Inflammatory macrophage (primary cell): ENCODE results near the gene TTLL5.
"Not testable (repeated sequence)": the region's sequence is repeated elsewhere in the genome, so short reads cannot be mapped to it uniquely, and the experiment has no call there.

ENCODE experiments used
- DNase-seq, 2 donors: peaks; one replicate each; pipeline ENCODE4 v3.0.0-alpha.2; 2020 to 2022

The TTLL5 gene

GRCh38 chr14:75835156-75835725, 174.2 kb downstream of the TTLL5 start:
- no peak for DNase-seq

- no peak for DNase-seq
These were observed 174.7 kb downstream of the TTLL5 start for GRCh38 chr14:75835737-75836136.

GRCh38 chr14:75837151-75837787, 176.2 kb downstream of the TTLL5 start:
- DNase-seq, result peak in 1 of 2 donors; percentile 10

DNA sequence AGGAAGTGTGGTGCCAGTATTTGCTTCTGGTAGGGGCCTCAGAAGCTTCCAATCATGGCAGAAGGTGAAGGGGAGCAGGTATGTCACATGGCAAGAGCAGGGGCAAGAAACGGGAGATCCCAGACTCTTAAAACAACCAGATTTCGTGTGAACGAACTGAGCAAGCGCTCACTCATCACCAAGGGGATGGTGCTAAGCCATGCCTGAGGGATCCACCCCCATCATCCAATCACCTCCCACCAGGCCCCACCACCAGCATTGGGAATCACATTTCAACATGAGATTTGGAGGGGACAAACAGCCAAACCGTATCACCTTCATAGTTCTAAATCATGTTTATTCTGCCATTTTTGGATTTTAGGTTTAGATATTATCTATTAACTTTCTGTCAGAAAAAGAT, 179.9 kb downstream of the TTLL5 start:
- no peak for DNase-seq

DNA sequence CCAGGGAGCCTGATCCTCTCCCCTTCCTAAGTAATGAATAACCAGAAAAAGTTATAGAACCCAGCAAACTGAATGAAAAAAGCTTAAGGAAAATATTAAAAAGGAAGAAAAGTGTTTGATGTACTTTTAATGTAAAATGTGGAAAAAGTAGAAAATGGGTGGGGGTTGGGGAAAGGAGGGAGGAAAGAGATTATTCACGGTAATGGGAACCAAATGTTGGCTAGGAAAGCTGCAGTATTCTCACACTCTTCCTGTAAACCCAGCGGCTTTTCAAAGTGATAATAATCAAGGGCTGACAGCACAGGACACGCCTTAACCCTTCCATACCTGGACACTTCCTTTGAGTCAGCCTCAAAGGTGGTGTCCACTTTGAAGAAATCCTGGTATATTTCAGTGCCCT, 181.5 kb downstream of the TTLL5 start:
- no peak for DNase-seq

GRCh38 chr14:75844486-75844885, 183.4 kb downstream of the TTLL5 start:
- DNase-seq, result no peak

DNA sequence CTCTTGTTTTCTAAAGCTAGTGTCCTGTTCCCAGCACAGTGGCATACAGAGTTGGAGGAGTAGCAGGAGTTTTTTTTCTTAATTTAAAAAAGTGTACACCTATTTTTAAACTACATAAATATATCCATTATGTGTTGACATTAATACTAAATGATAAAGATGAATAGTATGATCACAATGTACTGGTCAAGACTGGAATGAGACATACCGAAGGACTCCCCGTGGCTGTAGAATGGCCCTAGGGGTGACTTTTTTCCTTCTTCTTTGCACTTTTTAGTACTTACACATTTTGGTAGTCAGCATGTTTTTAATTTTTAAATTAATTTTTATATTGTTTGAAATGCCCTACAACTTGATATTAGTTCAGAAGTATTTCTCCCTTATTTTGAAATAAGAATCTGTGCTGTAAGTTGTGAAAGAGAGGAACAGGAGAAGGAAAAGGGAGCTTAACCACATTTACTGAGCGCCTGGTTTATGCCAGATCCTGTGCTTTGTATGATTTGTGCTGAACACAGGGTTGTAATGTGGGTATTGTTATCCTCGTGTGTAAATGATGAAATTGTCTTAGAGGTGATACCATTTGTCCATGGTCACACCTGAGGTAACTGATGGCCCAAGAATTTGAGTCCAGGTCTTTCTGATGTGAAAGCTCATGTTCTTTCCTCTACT, 184.2 kb downstream of the TTLL5 start:
- no peak for DNase-seq

DNA sequence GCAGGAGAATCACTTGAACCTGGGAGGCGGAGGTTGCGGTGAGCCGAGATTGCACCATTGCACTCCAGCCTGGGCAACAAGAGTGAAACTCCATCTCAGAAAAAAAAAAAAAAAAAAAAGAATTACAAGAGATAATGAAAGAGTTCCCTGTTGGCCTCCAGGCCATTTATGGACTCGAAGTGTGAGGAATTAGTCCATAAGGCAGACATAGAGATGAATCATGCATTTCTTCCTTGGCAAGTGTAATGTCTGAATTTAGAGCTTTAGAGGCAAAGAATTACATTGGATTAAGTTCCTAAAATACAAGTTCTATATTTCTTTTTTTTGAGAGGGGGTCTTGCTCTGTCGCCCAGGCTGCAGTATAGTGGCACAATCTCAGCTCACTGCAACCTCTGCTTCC, 185.6 kb downstream of the TTLL5 start:
- DNase-seq, result not testable (repeated sequence)

DNA sequence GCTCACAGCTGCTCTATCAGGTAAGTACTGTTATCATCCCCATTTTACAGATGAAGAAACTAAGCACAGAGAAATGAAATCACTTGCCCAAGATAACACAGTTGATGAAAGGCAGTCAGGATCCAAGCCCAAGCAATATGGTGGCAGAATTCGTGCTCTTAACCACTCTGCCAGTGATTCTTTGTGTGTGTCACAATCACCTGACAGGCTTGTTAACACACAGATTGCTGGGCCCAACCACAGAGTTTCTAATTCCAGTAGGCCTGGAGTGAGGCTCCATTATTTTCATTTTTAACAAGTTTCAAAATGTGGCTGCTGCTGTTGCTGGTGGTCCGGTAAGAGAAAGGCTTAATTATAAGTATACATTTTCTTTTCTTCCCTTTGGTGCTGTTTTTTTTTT, 186.5 kb downstream of the TTLL5 start:
- peak in 1 of 2 donors; percentile 23 for DNase-seq

- no peak for DNase-seq
These were observed 187.3 kb downstream of the TTLL5 start for GRCh38 chr14:75848167-75848913.

DNA sequence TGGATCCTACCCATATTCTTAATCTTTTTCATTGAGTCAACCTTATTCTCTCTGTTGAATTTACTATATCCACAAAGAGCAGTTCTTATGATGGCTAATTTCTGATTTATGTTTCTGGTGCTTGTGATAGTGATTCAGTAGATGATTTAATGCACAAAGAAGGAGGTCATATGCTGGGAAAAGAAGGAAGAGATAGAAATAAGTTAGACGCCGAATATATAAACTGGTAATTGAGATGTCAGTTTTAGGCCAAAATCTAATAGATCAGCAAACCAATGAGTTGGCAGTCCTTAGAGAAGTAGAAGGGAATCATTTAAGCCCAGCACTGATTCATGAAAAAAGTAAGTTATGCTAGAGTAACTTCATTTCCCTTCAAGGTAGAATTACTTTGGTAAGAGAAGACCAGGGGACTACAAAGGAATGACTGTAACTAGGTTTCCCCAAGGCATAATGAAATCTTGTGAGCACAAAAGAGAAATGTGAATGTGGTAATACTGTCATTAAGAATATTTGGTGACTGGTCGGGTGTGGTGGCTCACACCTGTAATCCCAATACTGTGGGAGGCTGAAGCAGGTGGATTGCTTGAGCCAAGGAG, 188.4 kb downstream of the TTLL5 start:
- no peak for DNase-seq

DNA sequence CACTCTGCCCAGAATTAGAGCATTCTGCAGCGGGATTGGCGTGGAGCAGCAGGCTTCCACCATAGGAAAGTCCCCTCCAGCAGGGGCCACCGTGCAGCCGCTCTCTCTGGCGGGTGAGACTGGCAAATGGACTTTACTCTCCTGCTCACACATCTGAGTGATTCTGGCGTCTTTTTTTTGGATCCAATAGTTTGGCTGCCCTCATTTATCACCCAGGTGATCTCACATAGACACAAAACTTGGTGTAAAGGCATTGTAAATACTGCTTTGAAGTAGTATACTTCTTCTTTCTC, 190.5 kb downstream of the TTLL5 start:
- DNase-seq, result no peak

GRCh38 chr14:75854111-75854799, 193.2 kb downstream of the TTLL5 start:
- DNase-seq, result peak; percentile 4 to 19

GRCh38 chr14:75857199-75857598, 196.2 kb downstream of the TTLL5 start:
- no peak for DNase-seq

DNA sequence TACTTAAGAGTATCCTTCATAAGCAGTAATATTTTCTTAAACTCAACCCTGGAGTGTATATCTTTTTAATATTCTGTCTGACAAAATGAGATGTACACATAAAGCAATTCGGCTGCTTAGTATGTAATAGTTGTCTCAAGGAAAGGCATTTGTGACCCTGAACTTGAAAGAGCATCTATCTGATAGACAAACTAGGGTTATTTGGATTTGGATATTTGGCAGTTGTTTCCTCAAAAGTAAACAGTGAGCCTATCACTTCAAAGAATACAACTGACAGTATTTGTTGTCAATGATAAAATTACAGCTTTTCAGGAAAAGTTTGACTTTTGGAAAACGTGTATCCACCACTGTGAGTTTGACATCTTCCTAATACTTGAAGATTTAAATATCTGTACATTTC, 197.3 kb downstream of the TTLL5 start:
- no peak for DNase-seq

DNA sequence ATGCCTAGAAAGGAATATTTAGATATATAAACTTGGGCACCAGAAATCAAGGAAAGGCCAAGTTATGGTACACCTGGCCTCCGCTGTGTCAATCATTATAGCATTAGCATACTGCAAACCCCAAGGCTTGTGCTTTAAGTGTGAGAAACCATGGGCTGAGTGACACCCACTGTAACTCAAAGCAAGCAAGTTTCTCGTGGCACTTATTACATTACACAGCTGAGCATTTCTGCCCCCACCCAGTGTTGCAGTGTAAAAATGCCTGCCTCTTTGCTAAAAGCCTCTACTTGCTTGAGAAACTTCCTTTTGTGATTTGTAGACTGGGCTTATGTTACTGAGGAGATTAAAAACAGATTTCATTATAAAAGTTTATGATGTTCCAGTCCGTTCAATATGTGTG, 198.7 kb downstream of the TTLL5 start:
- peak in 1 of 2 donors; percentile 15 for DNase-seq

DNA sequence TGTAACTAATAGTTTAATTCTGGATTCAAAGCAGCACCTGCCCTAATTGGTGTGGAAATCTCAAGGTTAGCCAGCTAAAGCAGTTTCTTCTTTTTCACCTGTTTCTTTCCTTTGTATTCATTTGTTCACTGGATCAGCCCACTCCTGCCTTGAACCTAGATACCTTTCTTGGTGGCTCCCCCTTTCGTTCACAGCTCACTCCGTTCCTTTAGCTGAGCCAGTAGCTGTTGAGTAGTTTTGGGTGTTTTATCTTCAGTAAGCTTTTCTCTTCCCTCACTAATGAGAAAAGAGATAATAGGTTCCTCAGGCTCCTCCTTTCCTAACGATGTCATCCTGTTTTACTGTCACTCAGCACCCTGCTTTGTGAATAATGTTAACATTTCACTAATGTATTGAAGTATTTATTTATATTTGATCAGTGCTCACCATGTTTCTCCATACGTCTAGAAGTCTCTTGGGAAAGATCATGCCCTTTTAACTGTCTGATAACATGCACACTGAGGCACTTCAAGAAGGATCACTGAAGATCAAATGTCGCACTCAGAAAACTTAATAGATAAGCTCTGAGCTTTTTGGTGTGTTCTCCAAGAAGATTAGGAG, 199.6 kb downstream of the TTLL5 start:
- no peak for DNase-seq

- peak in 1 of 2 donors; percentile 38 for DNase-seq
These were observed 200.1 kb downstream of the TTLL5 start for GRCh38 chr14:75861161-75861621.

DNA sequence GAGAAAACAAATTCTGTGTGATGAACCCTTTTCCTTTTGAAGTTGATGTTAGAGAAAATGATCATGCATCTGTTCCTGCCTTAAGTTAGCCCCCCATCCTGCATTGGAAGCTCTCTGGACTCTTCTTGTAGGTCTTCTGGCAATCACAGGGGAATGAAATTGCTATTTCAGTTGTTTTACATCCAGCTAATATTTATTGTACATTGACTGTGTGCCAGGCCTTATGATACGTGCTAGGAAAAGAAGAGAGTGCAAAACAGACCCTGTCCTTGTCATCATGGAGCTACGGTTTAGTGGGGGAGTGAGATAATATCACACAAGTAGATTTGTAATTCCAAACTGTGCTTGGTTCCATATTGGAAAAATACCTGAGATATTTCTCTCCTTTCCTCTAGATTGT, 202.2 kb downstream of the TTLL5 start:
- no peak for DNase-seq

DNA sequence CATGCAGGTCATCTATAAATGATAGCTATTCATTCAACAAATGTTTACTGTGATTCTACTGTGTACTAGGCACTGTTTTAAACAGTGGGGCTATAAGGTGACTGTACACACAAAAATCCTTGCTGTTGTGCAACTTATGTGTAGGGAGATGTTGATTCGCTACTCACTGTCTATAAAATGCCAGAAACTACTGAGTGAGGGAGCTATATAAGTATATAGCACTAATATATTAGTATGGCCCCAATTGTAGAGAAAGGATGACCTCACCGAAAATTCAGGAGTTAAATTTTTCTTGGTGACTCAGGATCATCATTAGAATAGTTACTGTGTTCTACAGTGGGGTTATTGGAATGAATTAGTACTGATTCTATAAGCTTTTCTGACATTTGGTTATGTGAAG, 203.3 kb downstream of the TTLL5 start:
- DNase-seq, result no peak

DNA sequence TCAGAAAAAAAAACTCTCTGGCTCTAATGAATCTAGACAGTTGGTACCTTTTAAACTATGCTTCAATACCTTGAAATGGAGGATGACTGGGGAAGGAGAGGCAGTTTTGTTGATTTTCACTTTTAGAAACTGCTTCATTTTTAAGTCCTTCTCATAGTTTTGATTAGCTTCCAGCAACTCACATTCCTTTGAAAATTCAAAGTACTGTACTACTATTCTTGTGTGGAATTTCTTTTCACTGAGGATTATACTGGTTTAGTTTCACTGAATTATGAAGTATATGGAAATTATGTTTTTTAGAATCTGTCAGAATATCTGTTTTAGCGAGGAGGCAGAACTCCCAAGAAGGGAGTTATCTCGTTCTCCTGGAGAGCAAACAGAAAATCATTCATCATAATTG, 204.5 kb downstream of the TTLL5 start:
- DNase-seq, result no peak

GRCh38 chr14:75866970-75867369, 205.9 kb downstream of the TTLL5 start:
- DNase-seq, result no peak
